Vagina (tissue), 2 donors: Measurements from ENCODE around the gene NXF1.

ENCODE experiments used
- POLR2A ChIP-seq, 2 donors: fragments of 450-650 bp; IDR thresholded peaks; one replicate each; pipeline ENCODE4 v1.6.1; 2017; ENCODE audit warnings: antibody characterized with exemption in 2 of 2, mild to moderate bottlenecking in 2 of 2, moderate library complexity in 2 of 2
- TF ChIP-seq, protein P1 (sequence below), 3 experiments: fragments of 450-650 bp in 2 of 3; fragments of 200-600 bp in 1 of 3; sonication (generic) in 1 of 3; IDR thresholded peaks; one replicate each; pipeline ENCODE4 v1.5.1; 2017 to 2019; ENCODE audit warnings: antibody characterized with exemption in 3 of 3, mild to moderate bottlenecking in 2 of 3, moderate library complexity in 2 of 3

DNA sequence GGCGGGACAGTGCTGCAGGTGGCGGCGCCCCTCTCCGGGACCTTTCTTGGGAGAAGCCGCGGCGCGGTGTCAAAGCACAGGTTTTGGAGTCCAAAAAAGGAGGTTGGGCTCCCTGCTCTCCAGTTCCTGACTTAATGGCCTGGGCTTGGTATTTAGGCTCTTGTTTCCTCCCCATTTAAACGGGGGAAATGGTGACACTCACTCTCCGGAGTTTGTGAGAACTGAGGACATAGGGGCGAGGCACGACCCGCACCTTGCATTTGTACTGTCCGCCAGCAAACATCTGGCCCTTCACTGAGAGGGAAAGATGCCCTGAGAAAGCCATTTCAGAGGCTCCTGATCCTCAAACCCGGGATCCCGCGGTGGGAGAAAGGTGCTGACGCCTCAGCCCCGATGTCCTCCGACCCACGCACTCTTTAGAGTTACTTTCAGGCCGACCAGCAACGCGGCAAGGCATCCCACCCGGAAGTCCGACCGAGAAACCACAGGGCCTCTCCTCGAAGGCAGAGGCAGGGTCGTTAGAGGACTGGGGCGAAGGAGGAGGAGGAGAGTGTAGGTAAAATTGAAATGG is 37.0 kb upstream of the NXF1 start:
- no peak for TF ChIP-seq POLR2A (IDR thresholded peaks at IDR 0.05)
- TF ChIP-seq, protein P1, sequence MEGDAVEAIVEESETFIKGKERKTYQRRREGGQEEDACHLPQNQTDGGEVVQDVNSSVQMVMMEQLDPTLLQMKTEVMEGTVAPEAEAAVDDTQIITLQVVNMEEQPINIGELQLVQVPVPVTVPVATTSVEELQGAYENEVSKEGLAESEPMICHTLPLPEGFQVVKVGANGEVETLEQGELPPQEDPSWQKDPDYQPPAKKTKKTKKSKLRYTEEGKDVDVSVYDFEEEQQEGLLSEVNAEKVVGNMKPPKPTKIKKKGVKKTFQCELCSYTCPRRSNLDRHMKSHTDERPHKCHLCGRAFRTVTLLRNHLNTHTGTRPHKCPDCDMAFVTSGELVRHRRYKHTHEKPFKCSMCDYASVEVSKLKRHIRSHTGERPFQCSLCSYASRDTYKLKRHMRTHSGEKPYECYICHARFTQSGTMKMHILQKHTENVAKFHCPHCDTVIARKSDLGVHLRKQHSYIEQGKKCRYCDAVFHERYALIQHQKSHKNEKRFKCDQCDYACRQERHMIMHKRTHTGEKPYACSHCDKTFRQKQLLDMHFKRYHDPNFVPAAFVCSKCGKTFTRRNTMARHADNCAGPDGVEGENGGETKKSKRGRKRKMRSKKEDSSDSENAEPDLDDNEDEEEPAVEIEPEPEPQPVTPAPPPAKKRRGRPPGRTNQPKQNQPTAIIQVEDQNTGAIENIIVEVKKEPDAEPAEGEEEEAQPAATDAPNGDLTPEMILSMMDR (IDR thresholded peaks at IDR 0.05): no peak
